GM19455 (cell line): ENCODE results near the gene KCNH1.

Experiments
- ATAC-seq: cut with Tn5 transposase; IDR thresholded peaks from one replicate; pipeline ENCODE4 v1.9.1; 2021; ENCODE audit not compliant: unreplicated experiment

The KCNH1 gene

GRCh38 chr1:210817385-210818275 lies 316.3 kb downstream of the KCNH1 start:
- ATAC-seq: no peak

GRCh38 chr1:210815641-210816550 lies 318.1 kb downstream of the KCNH1 start:
- ATAC-seq: no peak

GRCh38 chr1:210814382-210815123 lies 319.4 kb downstream of the KCNH1 start:
- no peak for ATAC-seq

- no peak for ATAC-seq
Observed at GRCh38 chr1:210801501-210801900, 332.4 kb downstream of the KCNH1 start.

- ATAC-seq: no peak
Observed at GRCh38 chr1:210800756-210801155, 333.2 kb downstream of the KCNH1 start.

- no peak for ATAC-seq
Observed at GRCh38 chr1:210800301-210800700, 333.6 kb downstream of the KCNH1 start.

- no peak for ATAC-seq
Observed at GRCh38 chr1:210797422-210797821, 336.5 kb downstream of the KCNH1 start.

GRCh38 chr1:210796421-210796820 lies 337.5 kb downstream of the KCNH1 start:
- no peak for ATAC-seq

- no peak for ATAC-seq
Observed at GRCh38 chr1:210794445-210794844, 339.5 kb downstream of the KCNH1 start.

GRCh38 chr1:210792250-210793102 lies 341.5 kb downstream of the KCNH1 start:
- ATAC-seq: no peak

- ATAC-seq: no peak
Observed at GRCh38 chr1:210790196-210790595, 343.8 kb downstream of the KCNH1 start.

GRCh38 chr1:210787800-210788199 lies 346.1 kb downstream of the KCNH1 start:
- no peak for ATAC-seq

GRCh38 chr1:210786546-210786945 lies 347.4 kb downstream of the KCNH1 start:
- no peak for ATAC-seq

GRCh38 chr1:210783925-210784324 lies 350.0 kb downstream of the KCNH1 start:
- no peak for ATAC-seq

GRCh38 chr1:210781652-210782051 lies 352.3 kb downstream of the KCNH1 start:
- no peak for ATAC-seq

GRCh38 chr1:210779269-210779668 lies 354.7 kb downstream of the KCNH1 start:
- no peak for ATAC-seq

- ATAC-seq: no peak
Observed at GRCh38 chr1:210777914-210778313, 356.0 kb downstream of the KCNH1 start.

- ATAC-seq: no peak
Observed at GRCh38 chr1:210776712-210777111, 357.2 kb downstream of the KCNH1 start.

- ATAC-seq: no peak
Observed at GRCh38 chr1:210775289-210775688, 358.7 kb downstream of the KCNH1 start.

- no peak for ATAC-seq
Observed at GRCh38 chr1:210773450-210773849, 360.5 kb downstream of the KCNH1 start.
